ENCODE data around the gene CYP27B1.

CYP27B1 gene

DNA sequence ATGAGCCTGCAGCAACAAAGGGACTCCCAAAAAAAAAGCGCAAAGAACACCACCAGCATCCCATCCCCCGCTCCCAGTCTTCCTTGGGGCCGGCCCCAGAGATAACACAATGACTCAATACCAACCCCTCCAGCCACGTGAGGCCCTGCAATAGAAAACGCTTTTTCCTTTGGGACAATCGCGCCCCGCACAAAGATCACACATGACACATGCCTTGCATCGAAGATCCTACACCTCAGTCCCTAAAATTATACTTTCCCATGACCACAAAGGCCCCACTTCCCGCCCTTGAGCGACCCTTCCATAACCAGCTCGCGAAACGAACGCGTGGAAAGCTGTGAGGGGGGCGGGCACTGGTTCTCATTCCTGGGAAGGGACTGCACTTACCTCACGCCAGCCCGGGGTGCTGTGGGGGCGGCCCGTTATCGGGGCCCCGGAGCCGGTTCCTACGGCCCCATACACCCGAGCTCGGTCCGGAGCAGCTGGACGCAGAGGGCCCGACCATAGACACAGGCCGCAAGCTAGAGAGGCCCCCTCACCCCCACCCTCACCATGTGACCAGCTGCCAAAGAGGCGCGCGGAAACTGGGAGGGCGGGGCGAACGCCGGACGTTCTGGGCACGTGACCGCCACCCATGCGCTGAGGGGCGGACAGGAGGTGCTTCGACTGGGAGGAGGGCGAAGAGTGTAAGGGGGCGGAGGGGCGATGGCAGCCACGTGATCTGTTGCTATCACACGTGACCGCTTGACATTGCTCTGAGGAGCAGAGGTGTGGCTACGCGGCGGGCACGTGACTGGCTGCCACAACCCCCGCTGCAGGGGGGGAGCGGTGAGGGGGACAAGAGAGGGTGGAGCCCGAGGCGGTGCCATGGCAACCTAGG, 14.8 kb downstream of the CYP27B1 start, which contains the start of gene CDK4:
TSS of gene CDK4 (minus strand) at position 523 of the 880 bp plus-strand sequence. CDS start 593 bp downstream, outside the sequence.
- DNase-seq (ENCODE audit: low read depth in 2 of 2) = peak; percentile 97 to 99

DNA sequence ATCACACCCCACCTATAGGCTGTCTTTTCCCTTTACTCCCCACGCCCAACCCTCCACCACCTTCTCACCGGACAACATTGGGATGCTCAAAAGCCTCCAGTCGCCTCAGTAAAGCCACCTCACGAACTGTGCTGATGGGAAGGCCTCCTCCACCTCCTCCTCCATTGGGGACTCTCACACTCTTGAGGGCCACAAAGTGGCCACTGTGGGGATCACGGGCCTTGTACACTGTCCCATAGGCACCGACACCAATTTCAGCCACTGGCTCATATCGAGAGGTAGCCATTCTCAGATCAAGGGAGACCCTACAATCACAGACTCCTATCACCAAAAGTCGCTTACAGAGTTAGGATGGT, 15.5 kb downstream of the CYP27B1 start:
- no peak for DNase-seq (ENCODE audit: low read depth in 2 of 2)

DNA sequence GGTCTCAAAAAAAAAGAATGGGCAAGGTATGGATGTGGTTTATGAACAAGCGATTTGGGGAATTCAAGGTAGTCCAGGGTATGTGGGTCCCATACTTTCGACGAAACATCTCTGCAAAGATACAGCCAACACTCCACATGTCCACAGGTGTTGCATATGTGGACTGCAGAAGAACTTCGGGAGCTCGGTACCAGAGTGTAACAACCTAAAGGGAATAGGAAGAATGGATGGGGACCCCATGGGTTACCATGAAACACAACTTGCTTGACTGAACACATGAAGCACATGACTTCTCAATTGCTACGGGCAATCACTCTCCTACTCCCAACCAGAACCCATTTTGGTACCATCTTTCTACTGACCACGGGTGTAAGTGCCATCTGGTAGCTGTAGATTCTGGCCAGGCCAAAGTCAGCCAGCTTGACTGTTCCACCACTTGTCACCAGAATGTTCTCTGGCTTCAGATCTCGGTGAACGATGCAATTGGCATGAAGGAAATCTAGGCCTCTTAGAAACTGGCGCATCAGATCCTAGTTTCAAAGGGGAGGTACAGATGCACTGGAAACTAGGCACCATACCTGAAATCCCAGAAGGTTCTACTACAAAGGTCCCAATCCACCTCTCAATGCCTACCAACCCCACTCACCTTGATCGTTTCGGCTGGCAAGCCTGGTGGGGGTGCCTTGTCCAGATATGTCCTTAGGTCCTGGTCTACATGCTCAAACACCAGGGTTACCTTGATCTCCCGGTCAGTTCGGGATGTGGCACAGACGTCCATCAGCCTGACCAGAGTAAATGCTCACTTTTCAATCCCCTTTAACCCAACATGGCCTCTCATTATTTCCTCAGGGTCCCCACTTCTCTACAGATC, 16.1 kb downstream of the CYP27B1 start:
- DNase-seq (ENCODE audit: low read depth in 2 of 2) = no peak

DNA sequence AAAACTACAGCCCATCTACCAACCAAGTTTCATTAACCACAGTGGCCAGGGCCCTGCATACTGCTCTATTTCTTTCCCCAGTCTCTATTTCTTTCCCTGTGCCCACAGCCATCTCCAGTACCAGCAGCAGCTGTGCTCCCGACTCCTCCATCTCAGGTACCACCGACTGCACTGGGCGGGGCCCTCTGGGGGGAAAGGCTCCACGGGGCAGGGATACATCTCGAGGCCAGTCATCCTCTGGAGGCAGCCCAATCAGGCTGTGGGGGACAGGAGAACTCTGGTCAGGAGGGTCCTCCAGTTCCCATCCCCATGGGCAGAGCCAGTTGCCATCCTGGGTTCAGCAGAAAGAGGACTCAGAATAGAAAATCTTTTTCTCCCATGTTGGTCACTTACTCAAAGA, 17.8 kb downstream of the CYP27B1 start:
- no peak for DNase-seq (ENCODE audit: low read depth in 2 of 2)

DNA sequence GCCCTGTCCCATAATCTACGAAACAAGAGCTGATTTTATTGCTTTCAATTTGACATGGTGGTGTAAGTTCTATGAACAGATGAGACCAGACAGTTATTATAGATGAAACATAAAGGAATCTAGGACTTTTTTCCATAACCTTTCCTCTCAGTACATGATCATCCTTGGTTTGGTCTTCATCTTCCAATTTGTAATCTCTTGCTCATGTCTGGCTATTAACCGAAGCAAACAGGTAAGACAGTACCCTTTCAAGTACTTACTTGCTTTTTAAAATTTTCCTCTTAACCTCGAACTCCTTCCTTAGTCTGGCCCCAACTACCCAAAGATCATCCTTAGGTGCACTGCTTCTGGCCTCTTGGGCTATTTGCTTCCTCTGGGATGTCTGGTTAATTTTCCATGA, 20.9 kb downstream of the CYP27B1 start:
- no peak for DNase-seq (ENCODE audit: low read depth in 2 of 2)

DNA sequence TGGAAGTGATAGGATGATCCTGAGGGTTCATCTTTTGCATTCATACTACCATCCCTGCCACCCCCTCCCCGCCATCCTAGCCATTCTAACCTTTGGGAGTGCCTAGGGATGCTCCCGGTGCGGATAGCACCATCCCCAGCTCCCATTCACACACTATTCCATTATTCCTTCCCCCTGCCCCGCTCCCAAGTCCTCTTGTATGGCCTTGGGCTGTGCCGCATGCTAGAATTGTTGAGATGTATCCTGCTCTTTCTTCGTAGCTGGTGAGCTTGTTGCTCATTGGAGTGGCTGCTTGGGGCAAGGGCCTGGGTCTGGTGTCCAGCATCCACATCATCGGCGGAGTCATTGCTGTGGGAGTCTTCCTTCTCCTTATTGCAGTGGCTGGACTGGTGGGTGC, 21.4 kb downstream of the CYP27B1 start:
- no peak for DNase-seq (ENCODE audit: low read depth in 2 of 2)

DNA sequence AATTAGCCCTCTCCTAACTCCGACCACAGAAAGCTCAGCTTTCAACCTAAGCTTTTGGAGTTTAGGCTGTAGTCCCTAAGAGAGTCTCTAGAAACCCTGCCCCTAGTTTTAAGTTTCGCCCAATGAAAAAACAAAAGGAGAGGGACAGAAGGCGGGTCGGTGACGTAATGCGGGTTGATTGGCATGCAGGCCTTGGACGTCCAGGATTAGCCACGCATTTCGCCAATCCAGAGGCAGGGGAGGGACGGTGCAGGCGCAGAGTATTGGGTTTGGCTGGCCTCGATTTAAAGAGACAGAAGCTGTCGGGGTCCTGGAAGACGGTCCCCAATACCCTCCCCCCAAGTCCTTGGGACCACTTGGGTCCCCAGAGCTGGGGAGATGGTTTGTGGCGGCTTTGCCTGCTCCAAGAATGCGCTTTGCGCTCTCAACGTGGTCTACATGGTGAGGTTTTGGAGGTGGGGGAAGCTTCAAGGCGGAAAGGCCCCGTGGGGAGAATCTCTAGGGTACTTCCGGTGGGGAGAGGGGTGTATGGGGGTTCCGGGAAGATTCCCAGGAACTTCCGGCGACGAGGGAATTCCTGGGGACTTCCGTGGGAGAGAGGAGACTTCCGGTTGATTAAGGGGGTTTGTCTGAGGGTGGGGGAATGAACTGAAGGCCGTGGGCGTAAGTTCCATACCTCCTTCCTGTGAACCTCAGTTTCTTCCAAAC, 21.9 kb downstream of the CYP27B1 start, which contains the start of gene TSPAN31:
TSS of gene TSPAN31 (plus strand) at position 263 of the 708 bp plus-strand sequence. CDS start at position 379, 116 bp downstream.
- DNase-seq (ENCODE audit: low read depth in 2 of 2) = peak; percentile 88 to 90

DNA sequence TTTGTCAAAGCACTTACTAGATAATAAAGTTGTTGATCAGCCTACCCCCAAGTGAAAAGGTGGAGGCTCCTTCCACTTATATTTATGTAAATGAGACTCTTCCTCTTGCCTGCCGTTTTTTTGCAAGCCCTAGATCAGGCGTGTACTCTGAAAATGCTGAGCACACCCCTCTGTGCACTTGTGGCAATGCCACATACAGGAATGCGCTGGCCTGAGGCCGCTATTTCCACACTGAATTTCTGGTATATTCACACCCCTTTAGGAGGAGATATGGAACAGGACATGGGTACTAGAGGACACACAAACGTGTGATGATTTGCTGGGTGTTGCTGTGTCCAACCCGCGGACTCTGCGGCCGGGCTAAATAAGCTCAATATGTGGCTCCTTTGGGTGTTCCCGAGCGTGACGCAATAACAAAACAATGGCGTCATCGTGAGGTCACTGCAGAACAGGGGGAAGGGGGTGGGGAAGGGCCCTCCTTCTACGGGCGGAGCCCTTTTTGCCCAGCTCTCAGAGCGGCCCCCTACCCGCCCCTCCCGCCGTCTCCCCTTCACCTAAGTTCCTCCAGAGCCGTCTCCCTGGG, 22.6 kb downstream of the CYP27B1 start:
- peak in 1 of 2 donors; percentile 42 for DNase-seq (ENCODE audit: low read depth in 2 of 2)

DNA sequence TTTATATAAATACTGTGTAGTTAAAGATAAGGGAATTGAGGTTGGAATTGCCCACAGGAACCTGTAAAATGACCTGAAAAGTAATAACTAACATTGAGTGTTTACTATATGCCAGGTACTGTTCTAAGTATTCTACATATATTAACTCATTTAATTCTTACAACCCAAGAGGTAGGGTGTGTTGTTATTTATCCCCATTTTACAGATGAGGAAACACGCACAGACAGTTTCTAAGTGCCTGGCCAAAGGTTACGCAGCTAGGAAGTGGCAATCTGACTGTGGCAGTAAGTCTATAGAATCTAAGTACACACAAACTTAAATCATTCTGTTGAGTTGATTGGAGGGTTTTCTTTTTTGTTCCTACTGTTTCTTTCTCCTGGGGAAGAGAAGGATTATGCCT, 23.1 kb downstream of the CYP27B1 start:
- DNase-seq (ENCODE audit: low read depth in 2 of 2) = no peak

DNA sequence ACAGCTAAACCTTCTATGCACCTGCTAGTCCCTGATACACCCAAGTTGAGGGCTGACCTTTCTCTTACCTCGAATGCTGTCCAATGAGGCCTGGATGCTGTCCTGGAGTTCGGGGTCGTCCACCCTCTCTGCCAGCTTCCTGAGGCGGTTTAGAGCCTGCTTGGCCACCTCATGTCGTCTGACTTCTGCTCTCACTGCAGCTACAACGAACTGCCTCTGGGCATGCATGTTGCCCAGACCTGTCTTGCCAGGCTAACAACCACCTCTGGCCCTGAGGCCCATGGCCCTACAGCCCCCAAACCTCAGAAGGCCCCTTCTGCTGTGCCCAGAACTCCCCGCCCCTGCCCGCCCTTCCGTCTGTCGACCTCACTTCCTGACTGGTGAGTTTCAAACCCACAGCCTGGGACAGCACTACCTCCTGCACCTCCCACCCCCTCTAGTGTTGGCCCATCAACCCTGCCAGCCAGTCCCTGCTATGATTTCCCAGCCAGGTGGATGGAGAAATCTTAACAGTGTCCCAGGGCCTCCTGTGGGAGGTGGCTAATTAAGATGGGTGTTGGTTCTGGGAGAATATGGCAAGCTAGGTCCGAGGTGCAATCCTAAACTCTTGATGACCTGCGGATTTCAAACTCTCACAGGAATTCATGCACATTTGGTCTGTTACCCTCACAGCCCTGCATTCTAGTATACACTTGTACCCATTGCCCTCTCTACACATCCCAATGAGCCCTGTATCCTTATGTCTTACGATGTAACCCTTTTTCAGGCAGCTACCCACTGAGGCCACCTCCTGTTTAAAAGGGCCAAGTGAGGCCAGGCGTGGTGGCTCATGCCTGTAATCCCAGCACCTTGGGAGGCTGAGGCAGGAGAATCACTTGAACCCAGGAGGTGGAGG, 24.8 kb downstream of the CYP27B1 start:
- peak; percentile 73 to 76 for DNase-seq (ENCODE audit: low read depth in 2 of 2)

DNA sequence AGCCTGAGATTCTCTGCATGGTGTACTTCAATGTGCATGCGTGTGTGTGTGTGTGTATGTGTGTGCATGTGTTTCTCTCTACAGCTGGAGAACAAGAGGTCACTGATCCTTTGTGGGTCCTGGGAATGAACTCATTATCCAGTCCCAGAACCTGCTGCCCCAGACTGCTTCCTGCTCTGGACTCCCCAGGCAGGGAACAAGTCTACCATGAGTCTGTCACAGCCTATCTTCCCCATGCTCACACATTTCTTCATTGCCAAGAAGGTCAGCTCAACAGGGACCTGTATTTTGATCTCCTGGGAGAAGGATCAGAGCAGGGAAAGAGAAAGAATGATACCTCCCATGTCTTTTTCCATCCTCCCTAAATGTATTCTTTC, 25.5 kb downstream of the CYP27B1 start:
- DNase-seq (ENCODE audit: low read depth in 2 of 2) = no peak

DNA sequence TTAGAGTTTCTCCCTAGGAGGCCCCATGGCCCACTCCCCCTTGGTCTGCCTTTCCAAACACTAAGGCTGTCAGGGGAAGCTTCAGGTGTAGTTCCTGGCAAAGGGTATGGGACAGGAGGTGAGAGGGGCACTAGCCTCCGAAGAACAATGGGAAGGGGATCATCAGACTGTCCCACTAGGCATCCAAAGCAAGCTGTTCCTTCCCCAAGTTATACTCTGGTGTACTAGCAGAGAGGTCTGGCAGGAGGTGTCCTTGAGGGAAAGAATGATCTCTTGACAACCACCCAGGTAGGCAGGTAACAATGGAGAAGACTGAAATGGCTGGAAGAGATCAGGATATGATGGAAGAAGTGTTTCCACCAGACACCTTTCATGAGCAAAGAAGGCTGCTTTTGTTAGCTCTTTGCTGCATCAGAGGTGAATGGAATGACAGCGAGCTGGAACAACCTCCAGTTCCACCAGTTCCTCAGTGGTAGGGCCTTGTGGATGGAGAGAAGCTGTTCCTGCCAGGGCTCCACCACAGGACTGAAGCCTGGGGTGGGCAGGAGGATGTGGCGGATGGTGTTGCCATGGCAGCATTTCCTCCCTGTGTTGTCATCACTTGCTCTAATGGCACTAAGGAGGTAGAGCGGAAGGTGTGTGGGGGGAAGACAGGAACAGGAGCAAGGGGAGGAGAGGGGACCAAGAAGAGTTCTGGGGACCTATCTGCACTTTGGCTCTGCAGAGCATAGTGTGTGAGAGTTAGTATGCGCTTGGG, 26.0 kb downstream of the CYP27B1 start:
- DNase-seq (ENCODE audit: low read depth in 2 of 2) = peak; percentile 68 to 73

DNA sequence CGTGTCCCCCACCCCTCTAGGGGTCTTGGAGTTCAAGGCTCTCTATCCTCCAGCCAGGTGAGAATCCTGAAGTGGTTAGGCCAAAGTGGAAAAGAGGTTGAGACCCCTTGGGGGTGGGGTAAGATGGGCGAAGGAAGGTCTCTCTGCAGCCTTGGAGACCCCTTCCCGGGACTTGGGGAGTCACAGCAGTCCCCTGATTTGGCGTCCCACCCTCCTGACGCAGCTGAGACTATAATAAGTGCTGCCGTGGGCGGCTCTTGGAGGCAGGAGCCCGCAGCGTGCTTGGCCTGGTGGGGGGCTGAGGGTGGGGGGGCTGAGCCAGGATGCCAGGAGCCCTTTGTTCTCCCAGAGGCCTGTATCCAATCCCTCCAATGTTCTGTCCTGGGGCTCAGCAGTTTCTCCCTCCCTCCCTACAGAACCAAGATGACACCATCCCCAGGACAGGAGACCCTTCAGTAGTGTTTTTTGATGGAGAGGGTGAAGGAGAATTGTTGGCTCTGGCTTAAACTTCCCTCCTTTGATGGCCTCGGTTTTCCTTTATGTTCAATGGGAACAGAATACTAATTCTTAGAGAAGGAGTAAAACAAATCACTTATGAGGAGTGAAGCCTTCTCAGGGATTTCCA, 26.9 kb downstream of the CYP27B1 start:
- no peak for DNase-seq (ENCODE audit: low read depth in 2 of 2)

DNA sequence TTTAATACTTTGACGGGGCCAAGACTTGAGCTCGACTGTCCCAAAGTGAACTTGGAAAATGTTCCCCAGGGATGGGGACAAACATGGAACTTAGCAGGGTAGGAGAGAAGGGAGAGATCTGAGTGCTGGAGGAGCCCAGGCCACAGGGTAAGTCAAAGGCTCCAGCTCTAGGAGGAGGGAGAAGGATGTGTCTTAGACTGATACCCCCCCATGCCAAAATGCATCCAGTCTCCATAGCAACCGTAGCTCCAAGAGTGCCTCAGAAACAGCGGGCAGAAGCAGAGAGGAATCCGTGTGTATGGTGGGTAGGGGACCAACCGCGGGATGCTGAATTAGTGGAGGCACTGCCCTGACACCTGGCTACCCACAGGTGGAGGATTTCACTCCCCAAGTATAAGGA, 27.5 kb downstream of the CYP27B1 start:
- DNase-seq (ENCODE audit: low read depth in 2 of 2) = no peak

DNA sequence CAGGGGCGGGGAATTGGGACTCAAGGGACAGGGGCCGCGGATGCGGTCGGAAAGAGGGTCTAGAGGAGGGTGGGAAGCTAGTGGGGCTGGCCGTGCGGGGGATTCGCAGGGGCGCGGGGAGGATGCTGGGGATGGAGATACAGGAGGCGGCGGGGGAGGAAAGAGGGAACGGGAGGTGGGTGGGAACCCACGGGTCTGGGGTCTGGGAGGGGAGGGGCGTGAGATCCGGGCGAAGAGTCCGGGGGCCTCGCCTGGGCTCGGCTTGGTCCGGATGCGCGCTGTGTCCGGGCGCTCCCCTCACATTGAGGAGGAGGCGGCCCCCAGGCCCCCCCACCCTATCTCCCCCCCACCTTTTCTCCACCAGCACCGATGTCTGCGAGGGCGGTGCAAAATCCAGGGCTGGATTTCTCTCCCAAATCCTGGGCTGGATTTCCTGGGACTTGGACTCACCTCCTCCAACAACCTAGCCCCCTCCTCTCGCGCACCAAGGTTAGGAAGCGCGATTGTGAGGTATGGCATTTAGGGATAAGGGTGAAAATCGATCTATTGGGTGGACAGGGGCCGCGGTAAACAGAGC, 28.1 kb downstream of the CYP27B1 start, which contains the start of gene AGAP2:
TSS of gene AGAP2 (minus strand) at position 82 of the 577 bp plus-strand sequence. CDS start 496 bp downstream, outside the sequence.
- DNase-seq (ENCODE audit: low read depth in 2 of 2) = no peak

DNA sequence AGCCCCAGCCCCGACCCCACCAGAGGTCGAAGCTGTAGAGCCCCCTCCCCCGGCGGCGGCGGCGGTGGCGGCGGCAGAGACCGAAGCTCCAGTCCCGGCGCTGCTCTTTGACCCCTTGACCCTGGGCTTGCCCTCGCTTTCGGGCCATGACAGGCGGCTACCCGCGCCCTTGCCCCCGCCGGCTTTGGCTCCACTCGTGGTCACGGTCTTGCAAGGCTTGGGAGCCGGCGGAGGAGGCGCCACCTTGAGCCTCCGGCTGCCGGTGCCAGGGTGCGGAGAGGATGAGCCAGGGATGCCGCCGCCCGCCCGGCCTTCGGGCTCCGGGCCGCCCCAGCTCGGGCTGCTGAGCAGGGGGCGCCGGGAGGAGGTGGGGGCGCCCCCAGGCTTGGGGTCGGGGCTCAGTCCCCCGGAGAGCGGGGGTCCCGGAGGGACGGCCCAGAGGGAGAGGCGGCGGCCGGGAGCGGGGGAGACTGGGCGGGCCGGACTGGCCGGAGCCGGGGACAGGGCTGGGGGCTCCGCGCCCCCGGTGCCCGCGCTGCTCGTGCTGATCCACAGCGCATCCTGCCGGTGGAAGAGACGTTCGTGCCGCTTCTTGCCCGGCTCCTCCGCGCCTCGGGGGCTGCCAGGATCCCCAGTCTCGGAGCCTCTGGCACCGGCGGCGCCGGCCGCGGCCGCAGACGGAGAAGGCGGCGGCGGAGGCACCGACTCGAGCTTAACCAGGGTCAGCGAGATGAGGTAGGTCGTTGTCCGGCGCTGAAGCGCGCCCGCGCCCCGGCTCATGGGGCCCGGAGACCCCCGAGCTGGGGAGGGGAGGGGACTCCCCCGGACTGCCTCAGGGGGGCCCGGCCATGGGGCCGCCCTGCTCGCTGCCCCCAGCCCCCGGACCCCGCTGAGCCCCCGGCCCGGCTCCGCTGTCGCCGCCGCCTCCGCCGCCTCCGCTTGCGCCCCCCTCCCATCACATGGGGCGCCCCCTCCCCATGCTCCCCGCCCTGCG, 29.1 kb downstream of the CYP27B1 start:
- no peak for DNase-seq (ENCODE audit: low read depth in 2 of 2)

DNA sequence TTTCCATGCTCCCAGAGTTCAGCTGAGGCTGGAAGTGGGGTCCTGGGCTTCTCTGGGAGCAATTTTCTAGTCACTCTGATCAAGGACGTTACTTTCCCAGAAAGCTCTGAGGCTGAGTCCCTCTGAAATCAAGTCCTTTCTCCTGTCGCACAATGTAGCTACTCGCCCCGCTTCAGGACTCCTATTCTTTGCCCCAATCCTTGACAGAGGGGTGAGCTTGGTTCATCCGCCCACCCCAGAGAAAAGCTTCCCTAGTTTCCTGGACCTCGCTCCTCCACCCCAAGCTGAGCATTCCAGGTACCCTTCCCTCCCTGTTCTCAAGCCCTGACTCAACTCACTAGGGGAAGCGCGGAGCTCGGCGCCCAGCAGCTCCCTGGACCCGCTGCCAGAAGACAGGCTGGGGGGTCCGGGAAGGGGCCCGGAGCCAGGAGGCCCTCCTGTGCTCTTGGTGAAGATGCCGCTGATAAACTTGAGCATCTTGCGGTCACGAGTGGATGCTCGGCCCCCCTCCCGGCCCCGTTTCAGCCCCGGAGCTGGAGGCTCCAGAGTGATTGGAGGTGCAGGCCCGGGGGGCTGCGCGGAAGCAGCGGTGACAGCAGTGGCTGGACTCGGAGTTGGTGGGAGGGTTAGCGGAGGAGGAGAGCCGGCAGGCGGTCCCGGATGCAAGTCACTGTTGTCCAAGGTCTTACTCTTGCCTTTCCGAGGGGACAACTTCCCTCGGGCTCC, 30.0 kb downstream of the CYP27B1 start:
- no peak for DNase-seq (ENCODE audit: low read depth in 2 of 2)

Measured in stimulated activated CD8-positive, alpha-beta memory T cell treated with anti-CD3 and anti-CD28 coated beads, Interleukin-15, amount 100 ng/mL, for 48 hours (primary cell).